Measurements from ENCODE around the gene VWA2.

- no peak; the same call in 1 of the 2 replicates for TF ChIP-seq CEBPB (IDR thresholded peaks at IDR 0.05)
- no peak for TF ChIP-seq REST (IDR thresholded peaks at IDR 0.05; ENCODE audit: low read depth)
- TF ChIP-seq EP300 (IDR thresholded peaks at IDR 0.05; ENCODE audit: borderline replicate concordance): peak; percentile 100
- peak; percentile 83 for TF ChIP-seq MAX (IDR thresholded peaks at IDR 0.05)
These were observed 81.4 kb downstream of the VWA2 start for GRCh38 chr10:114320249-114321116.

Measured in Ishikawa (cell line).